CD14-positive monocyte (primary cell): ENCODE results near the gene DBN1. TPM values are rescaled to one million over a fixed set of nuclear protein-coding genes. Genes with fewer than 3 reads are reported as not detected.

ENCODE experiments used
- DNase-seq, 3 donors: peaks; one replicate each; pipeline ENCODE4 v3.0.0-alpha.2; 2011 to 2022
- H2AFZ ChIP-seq: 2 replicates; pipeline ENCODE4 v1.6.0; 2012; ENCODE audit warnings: mild to moderate bottlenecking, low read depth, low read length, inconsistent platforms; ENCODE audit not compliant: insufficient read depth, poor library complexity, severe bottlenecking
- H3K27ac ChIP-seq, 2 donors: 1 replicate in 1 of 2; 2 replicates in 1 of 2; pipeline ENCODE4 v1.5.1; 2012 to 2013; ENCODE audit warnings: low read length in 2 of 2, control low read depth in 1 of 2, inconsistent platforms in 1 of 2, low read depth in 1 of 2, mild to moderate bottlenecking in 1 of 2
- H3K27me3 ChIP-seq, 2 donors: one replicate each; pipeline versions ENCODE4 v1.6.0 to v1.6.1; 2011 to 2013; ENCODE audit warnings: low read length in 2 of 2; ENCODE audit not compliant: control insufficient read depth in 2 of 2, insufficient read depth in 2 of 2
- H3K36me3 ChIP-seq, 2 donors: replicated peaks in 1 of 2; 1 replicate in 1 of 2; 2 replicates in 1 of 2; pipeline versions ENCODE4 v1.5.1 to v1.6.1; 2012 to 2013; ENCODE audit warnings: low read length in 2 of 2, control low read depth in 1 of 2, inconsistent platforms in 1 of 2, mild to moderate bottlenecking in 1 of 2; ENCODE audit not compliant: insufficient read depth in 2 of 2, control insufficient read depth in 1 of 2
- H3K4me1 ChIP-seq, 2 donors: 1 replicate in 1 of 2; 2 replicates in 1 of 2; pipeline versions ENCODE4 v1.5.1 to v1.6.1; 2012 to 2013; ENCODE audit warnings: low read length in 2 of 2, control low read depth in 1 of 2, inconsistent platforms in 1 of 2, mild to moderate bottlenecking in 1 of 2, moderate library complexity in 1 of 2; ENCODE audit not compliant: insufficient read depth in 2 of 2, control insufficient read depth in 1 of 2
- H3K4me2 ChIP-seq: replicated peaks from 2 replicates; pipeline ENCODE3; 2012; ENCODE audit warnings: low read length, moderate library complexity, mild to moderate bottlenecking; ENCODE audit not compliant: poor library complexity, severe bottlenecking; ENCODE audit errors: extremely low read depth
- H3K4me3 ChIP-seq, 3 experiments: fragments of 200-600 bp in 1 of 3; sonication (generic) in 1 of 3; replicated peaks in 1 of 3; 1 replicate in 2 of 3; 2 replicates in 1 of 3; pipeline ENCODE4 v1.5.1; 2011 to 2013; ENCODE audit warnings: low read length in 3 of 3, mild to moderate bottlenecking in 3 of 3, control low read depth in 2 of 3, low read depth in 2 of 3, inconsistent platforms in 1 of 3, moderate library complexity in 1 of 3
- H3K79me2 ChIP-seq: 2 replicates; pipeline ENCODE4 v1.6.0; 2012; ENCODE audit warnings: mild to moderate bottlenecking, control low read depth, inconsistent platforms, low read length, moderate library complexity; ENCODE audit not compliant: insufficient read depth
- H3K9ac ChIP-seq: 2 replicates; pipeline ENCODE4 v1.6.0; 2017; ENCODE audit warnings: low read length, mild to moderate bottlenecking; ENCODE audit not compliant: insufficient read depth, poor library complexity, severe bottlenecking
- H3K9me3 ChIP-seq, 2 donors: replicated peaks in 1 of 2; 1 replicate in 1 of 2; 2 replicates in 1 of 2; pipeline versions ENCODE4 v1.5.1 to v1.6.1; 2012 to 2013; ENCODE audit warnings: low read length in 2 of 2, control low read depth in 1 of 2; ENCODE audit not compliant: control insufficient read depth in 1 of 2, insufficient read depth in 1 of 2
- H4K20me1 ChIP-seq: 2 replicates; pipeline ENCODE4 v1.6.0; 2012; ENCODE audit warnings: mild to moderate bottlenecking, low read length, control low read depth, moderate library complexity; ENCODE audit not compliant: insufficient read depth
- H3K27ac Mint-ChIP-seq, 7 donors: one replicate each; pipeline ENCODE4 v1.8.0; 2020; ENCODE audit warnings: mild to moderate bottlenecking in 7 of 7, mixed read lengths in 7 of 7, moderate library complexity in 6 of 7, inconsistent platforms in 2 of 7
- H3K27me3 Mint-ChIP-seq, 3 donors: one replicate each; pipeline ENCODE4 v1.8.0; 2021 to 2022; ENCODE audit warnings: low read depth in 3 of 3, mild to moderate bottlenecking in 3 of 3, mixed read lengths in 3 of 3, moderate library complexity in 3 of 3, inconsistent platforms in 1 of 3
- H3K36me3 Mint-ChIP-seq, 2 donors: one replicate each; pipeline ENCODE4 v1.8.0; 2020; ENCODE audit warnings: mixed read lengths in 2 of 2, inconsistent platforms in 1 of 2, mild to moderate bottlenecking in 1 of 2
- H3K4me1 Mint-ChIP-seq: one replicate; pipeline ENCODE4 v1.8.0; 2020; ENCODE audit warnings: mild to moderate bottlenecking, mixed read lengths
- H3K4me3 Mint-ChIP-seq, 2 donors: one replicate each; pipeline ENCODE4 v1.8.0; 2020; ENCODE audit warnings: mild to moderate bottlenecking in 2 of 2, mixed read lengths in 2 of 2, moderate library complexity in 1 of 2
- H3K9me3 Mint-ChIP-seq, 7 donors: one replicate each; pipeline ENCODE4 v1.8.0; 2020 to 2022; ENCODE audit warnings: mixed read lengths in 7 of 7, mild to moderate bottlenecking in 6 of 7, moderate library complexity in 6 of 7, inconsistent platforms in 2 of 7
- WGBS: methylation state at CpG from one replicate; pipeline ENCODE4 v1.1.5; 2013; ENCODE audit warnings: missing lambda C conversion rate; ENCODE audit not compliant: insufficient coverage; 5-methylcytosine and 5-hydroxymethylcytosine counted together
- intact Hi-C, 2 donors: fragments of 100-400 bp; cut with micrococcal nuclease; formaldehyde crosslinking; loops; one replicate each; pipeline versions ENCODE4 v1.15.0 to v1.15.1; 2023
- polyA plus RNA-seq, 3 donors: library from polyadenylated mRNA; depleted of rRNA in 1 of 3; unstranded in 2 of 3; stranded (reverse) in 1 of 3; fragments of 300-500 nt in 2 of 3; fragments of >200 nt in 1 of 3; fragmentation: Illumina TruSeq in 2 of 3; gene quantifications; 1 replicate in 2 of 3; 2 replicates in 1 of 3; pipeline ENCODE4 v1.2.3, GENCODE V29; 2012 to 2021
- TF ChIP-seq, protein P1 (sequence below): fragments of 200-600 bp; IDR thresholded peaks from one replicate; pipeline ENCODE4 v1.8.0; 2022; ENCODE audit warnings: antibody characterized with exemption, mild to moderate bottlenecking

The DBN1 gene
- polyA plus RNA-seq, 3 donors = 0.71 to 1.6 (median 0.73) TPM

DNA sequence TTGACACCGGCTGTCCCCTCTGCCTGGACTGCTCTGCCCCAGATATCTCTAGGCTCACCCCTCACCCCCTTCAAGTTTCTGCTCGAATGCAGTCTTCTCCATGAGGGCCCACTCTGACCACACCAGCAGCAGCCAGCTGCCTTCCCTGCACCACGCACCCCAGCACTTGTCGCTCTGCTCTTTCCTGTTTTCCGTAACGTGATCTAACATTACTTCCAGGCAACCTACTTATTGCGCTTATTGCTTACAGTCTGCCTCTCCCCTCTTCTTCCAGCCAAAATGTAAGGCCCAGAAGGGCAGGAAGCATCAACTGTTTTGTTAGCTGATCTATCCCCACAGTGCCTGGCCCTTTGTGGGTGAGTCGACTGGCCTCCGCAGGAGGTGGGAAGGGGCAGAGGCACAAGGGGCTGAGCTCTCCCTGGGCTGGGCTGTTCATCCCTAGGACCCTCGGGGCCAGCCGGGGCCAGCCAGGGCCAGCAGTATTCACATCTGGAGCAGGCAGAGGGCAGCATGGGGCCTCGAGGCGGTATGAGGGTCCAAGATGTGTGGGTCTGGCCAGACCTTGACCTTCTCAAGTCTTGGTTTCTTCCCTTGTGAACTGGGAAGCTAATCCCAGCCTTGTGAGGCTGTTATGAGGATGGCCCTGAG, 11.6 kb upstream of the DBN1 start:
- peak overlapping the region in 1 of 7 donors; percentile 63 for H3K27ac Mint-ChIP-seq
- H3K27me3 Mint-ChIP-seq = peaks cover 15 to 28% (median 16%) of the 10 kb centered on the region in 3 donors
- intact Hi-C loops = no loop called here
- Histone ChIP-seq H3K36me3 (peaks cover 46 to 74% of the 10 kb centered on the region in 2 donors), H2AFZ (no peak overlapping the region), H4K20me1 (peaks cover 39% of the 10 kb centered on the region), H3K4me2 (no peak overlapping the region), H3K4me3 (no peak overlapping the region), H3K9me3 (no peaks in the 10 kb centered on the region), H3K27ac (no peak overlapping the region), H3K4me1 (peaks cover 6% of the 10 kb centered on the region in 2 donors), H3K9ac (no peak overlapping the region), H3K27me3 (peaks cover 0 to 3% of the 10 kb centered on the region in 2 donors), H3K79me2 (no peaks in the 10 kb centered on the region)
- H3K36me3 Mint-ChIP-seq = peaks cover 76 to 84% of the 10 kb centered on the region in 2 donors
- peaks cover 7% of the 10 kb centered on the region for H3K4me1 Mint-ChIP-seq
- peaks cover 0 to 10% (median 0%) of the 10 kb centered on the region in 7 donors for H3K9me3 Mint-ChIP-seq
- WGBS = 62% methylated on average over 13 of the region's 13 CpGs
- peak overlapping the region in 1 of 2 donors; percentile 7 for H3K4me3 Mint-ChIP-seq
- TF ChIP-seq, protein P1, sequence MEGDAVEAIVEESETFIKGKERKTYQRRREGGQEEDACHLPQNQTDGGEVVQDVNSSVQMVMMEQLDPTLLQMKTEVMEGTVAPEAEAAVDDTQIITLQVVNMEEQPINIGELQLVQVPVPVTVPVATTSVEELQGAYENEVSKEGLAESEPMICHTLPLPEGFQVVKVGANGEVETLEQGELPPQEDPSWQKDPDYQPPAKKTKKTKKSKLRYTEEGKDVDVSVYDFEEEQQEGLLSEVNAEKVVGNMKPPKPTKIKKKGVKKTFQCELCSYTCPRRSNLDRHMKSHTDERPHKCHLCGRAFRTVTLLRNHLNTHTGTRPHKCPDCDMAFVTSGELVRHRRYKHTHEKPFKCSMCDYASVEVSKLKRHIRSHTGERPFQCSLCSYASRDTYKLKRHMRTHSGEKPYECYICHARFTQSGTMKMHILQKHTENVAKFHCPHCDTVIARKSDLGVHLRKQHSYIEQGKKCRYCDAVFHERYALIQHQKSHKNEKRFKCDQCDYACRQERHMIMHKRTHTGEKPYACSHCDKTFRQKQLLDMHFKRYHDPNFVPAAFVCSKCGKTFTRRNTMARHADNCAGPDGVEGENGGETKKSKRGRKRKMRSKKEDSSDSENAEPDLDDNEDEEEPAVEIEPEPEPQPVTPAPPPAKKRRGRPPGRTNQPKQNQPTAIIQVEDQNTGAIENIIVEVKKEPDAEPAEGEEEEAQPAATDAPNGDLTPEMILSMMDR = no peak
- DNase-seq = no peak

DNA sequence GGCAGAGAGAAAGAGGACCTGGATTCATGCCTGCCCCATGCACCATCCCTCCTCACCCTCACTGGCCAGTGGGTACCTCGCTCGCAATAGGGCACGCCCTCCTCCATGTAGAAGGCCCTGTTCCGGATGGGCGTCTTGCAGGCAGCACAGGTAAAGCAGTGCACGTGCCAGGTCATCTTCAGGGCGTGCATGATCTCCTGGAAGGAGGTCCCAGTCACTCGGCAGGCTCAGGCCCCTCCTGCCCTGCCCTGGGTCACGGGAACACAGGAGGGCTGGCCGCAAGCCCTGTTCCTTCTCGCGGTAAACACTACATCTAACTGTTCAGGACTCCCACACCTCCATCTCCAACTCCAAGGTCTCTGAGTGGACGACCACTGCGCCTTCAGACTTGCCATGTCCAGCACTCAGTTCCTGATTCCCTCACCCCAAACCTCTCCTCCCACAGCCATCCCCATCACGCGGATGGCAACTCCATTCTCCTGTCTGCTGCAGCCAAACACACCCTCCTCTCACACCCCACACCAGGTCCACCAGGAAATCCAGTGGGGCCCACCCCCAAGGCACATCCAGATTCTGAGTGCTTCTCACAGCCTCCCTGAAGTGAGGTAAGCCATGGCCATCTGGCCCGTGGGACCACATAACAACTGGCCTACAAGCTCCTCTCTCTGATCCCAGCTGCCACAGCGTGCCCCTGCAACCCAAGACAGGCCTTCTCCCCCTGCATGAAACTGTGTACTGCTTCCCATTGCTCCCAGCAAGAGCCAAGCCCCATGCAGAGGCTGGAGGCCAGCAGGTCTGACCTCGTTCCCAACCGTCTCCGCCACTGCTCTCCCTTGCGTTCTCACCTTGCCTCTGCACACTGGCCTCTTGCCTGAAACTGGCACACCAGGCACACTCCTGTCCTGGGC, 10.8 kb upstream of the DBN1 start:
- Histone ChIP-seq H3K9ac (no peak overlapping the region), H2AFZ (no peak overlapping the region), H3K27me3 (peaks cover 0 to 3% of the 10 kb centered on the region in 2 donors), H3K27ac (no peak overlapping the region), H3K4me2 (no peak overlapping the region), H3K79me2 (no peaks in the 10 kb centered on the region), H4K20me1 (peaks cover 41% of the 10 kb centered on the region), H3K36me3 (peaks cover 42 to 67% of the 10 kb centered on the region in 2 donors), H3K4me1 (peaks cover 14% of the 10 kb centered on the region in 2 donors), H3K9me3 (no peaks in the 10 kb centered on the region), H3K4me3 (no peak overlapping the region)
- no peak overlapping the region for H3K4me3 Mint-ChIP-seq
- no peak overlapping the region for H3K27ac Mint-ChIP-seq
- WGBS = 95% methylated on average over 22 of the region's 22 CpGs
- peaks cover 14% of the 10 kb centered on the region for H3K4me1 Mint-ChIP-seq
- peaks cover 0 to 12% (median 0%) of the 10 kb centered on the region in 7 donors for H3K9me3 Mint-ChIP-seq
- TF ChIP-seq, protein P1 = no peak
- peaks cover 15 to 25% (median 16%) of the 10 kb centered on the region in 3 donors for H3K27me3 Mint-ChIP-seq
- H3K36me3 Mint-ChIP-seq = peaks cover 72 to 77% of the 10 kb centered on the region in 2 donors
- intact Hi-C loops = no loop called here
- no peak for DNase-seq
